K562 (cell line): ENCODE measurements around the gene GTF3C4.

Source experiments
- ILF3 ChIP-seq: fragments of 450-650 bp; IDR thresholded peaks from 2 replicates; pipeline ENCODE4 v1.6.1; 2018; ENCODE audit warnings: antibody characterized with exemption, mild to moderate bottlenecking, moderate library complexity, borderline replicate concordance
- KDM2B ChIP-seq: fragments of 250-450 bp; sonication (Bioruptor Pico); IDR thresholded peaks from 2 replicates; pipeline ENCODE4 v1.8.0; 2021; ENCODE audit warnings: mild to moderate bottlenecking, moderate library complexity
- KDM4B ChIP-seq, 2 experiments: fragments of 450-650 bp in 1 of 2; sonication (generic) in 1 of 2; IDR thresholded peaks; 2 replicates each; pipeline ENCODE4 v1.6.1; 2016 to 2017; ENCODE audit warnings: borderline replicate concordance in 2 of 2, antibody characterized with exemption in 1 of 2, low read depth in 1 of 2, mild to moderate bottlenecking in 1 of 2
- POLR2AphosphoS5 ChIP-seq: IDR thresholded peaks from 2 replicates; pipeline ENCODE4 v1.6.1; 2011; ENCODE audit warnings: mild to moderate bottlenecking, low read depth, low read length, moderate library complexity; ENCODE audit not compliant: control insufficient read depth, insufficient read depth
- SMC3 ChIP-seq: conservative IDR thresholded peaks from 2 replicates; pipeline ENCODE4 v1.6.1; 2011; ENCODE audit warnings: low read depth, low read length, improper control_type of control experiment; ENCODE audit not compliant: insufficient read depth
- ZNF174 ChIP-seq: fragments of 250-450 bp; sonication (Bioruptor Pico); IDR thresholded peaks from 2 replicates; pipeline ENCODE4 v1.4.0; 2020; ENCODE audit warnings: mild to moderate bottlenecking

GRCh38 chr9:132656299-132656698 lies 14.0 kb upstream of the GTF3C4 start:
- TF ChIP-seq KDM4B (IDR thresholded peaks at IDR 0.05; ENCODE audit: borderline replicate concordance in 2 of 2, low read depth in 1 of 2) (no peak), POLR2AphosphoS5 (no peak), KDM2B (CRISPR knock-in tag) (no peak), ILF3 (no peak), ZNF174 (no peak), SMC3 (no peak)
